GM21360 (cell line): Measurements from ENCODE around the gene DNAH11.
A peak's percentile ranks its signal among the peaks of the same experiment; 100 is the strongest.
"Not testable (repeated sequence)": the region's sequence is repeated elsewhere in the genome, so short reads cannot be mapped to it uniquely, and the experiment has no call there.

Experiments used
- ATAC-seq: cut with Tn5 transposase; IDR thresholded peaks from one replicate; pipeline ENCODE4 v1.9.1; 2021; ENCODE audit warnings: mild to moderate bottlenecking, moderate library complexity; ENCODE audit not compliant: unreplicated experiment

Gene DNAH11

GRCh38 chr7:21766218-21766617 is 223.4 kb downstream of the DNAH11 start:
- no peak for ATAC-seq

GRCh38 chr7:21767300-21767900 is 224.6 kb downstream of the DNAH11 start:
- ATAC-seq = peak; percentile 93

- no peak for ATAC-seq
These were observed 225.4 kb downstream of the DNAH11 start for GRCh38 chr7:21768279-21768678.

- no peak for ATAC-seq
These were observed 228.4 kb downstream of the DNAH11 start for GRCh38 chr7:21771266-21771665.

GRCh38 chr7:21771906-21772610 is 229.2 kb downstream of the DNAH11 start:
- no peak for ATAC-seq

GRCh38 chr7:21773326-21773725 is 230.5 kb downstream of the DNAH11 start:
- no peak for ATAC-seq

- ATAC-seq = no peak
These were observed 235.1 kb downstream of the DNAH11 start for GRCh38 chr7:21777921-21778320.

- no peak for ATAC-seq
These were observed 236.1 kb downstream of the DNAH11 start for GRCh38 chr7:21778953-21779352.

GRCh38 chr7:21782996-21783395 is 240.2 kb downstream of the DNAH11 start:
- ATAC-seq = no peak

- ATAC-seq = no peak
These were observed 242.2 kb downstream of the DNAH11 start for GRCh38 chr7:21784989-21785388.

- ATAC-seq = no peak
These were observed 263.0 kb downstream of the DNAH11 start for GRCh38 chr7:21805791-21806190.

- ATAC-seq = no peak
These were observed 263.5 kb downstream of the DNAH11 start for GRCh38 chr7:21806388-21806787.

- no peak for ATAC-seq
These were observed 276.2 kb downstream of the DNAH11 start for GRCh38 chr7:21819048-21819447.

GRCh38 chr7:21828841-21829240 is 286.0 kb downstream of the DNAH11 start:
- ATAC-seq = no peak

GRCh38 chr7:21829731-21830130 is 286.9 kb downstream of the DNAH11 start:
- ATAC-seq = no peak

- no peak for ATAC-seq
These were observed 301.9 kb downstream of the DNAH11 start for GRCh38 chr7:21844742-21845141.

- no peak for ATAC-seq
These were observed 307.9 kb downstream of the DNAH11 start for GRCh38 chr7:21850531-21851285.

- no peak for ATAC-seq
These were observed 308.7 kb downstream of the DNAH11 start for GRCh38 chr7:21851559-21851967.

GRCh38 chr7:21865631-21866204 is 322.9 kb downstream of the DNAH11 start:
- not testable (repeated sequence) for ATAC-seq

- ATAC-seq = no peak
These were observed 323.9 kb downstream of the DNAH11 start for GRCh38 chr7:21866731-21867130.

- no peak for ATAC-seq
These were observed 324.4 kb downstream of the DNAH11 start for GRCh38 chr7:21867226-21867625.
